IMR-90 (cell line): ENCODE results near the gene MEN1. TPM values are rescaled to one million over a fixed set of nuclear protein-coding genes. Genes with fewer than 3 reads are reported as not detected.

ENCODE experiments used
- ATAC-seq: fragments of 200-7000 bp; cut with Tn5 transposase; 2 replicates; pipeline ENCODE4 v1.9.1; 2020; ENCODE audit warnings: low read depth, mild to moderate bottlenecking, moderate library complexity
- BruUV-seq: library from RNA; stranded (reverse); fragments of 400-500 nt; replicated peaks from 2 replicates; lab custom pipeline; 2021; lab: Mats Ljungman, UMichigan
- CTCF ChIA-PET: fragments of 300-600 bp; formaldehyde crosslinking; extraction: SDS; loops from one replicate; lab custom pipeline; 2021; ENCODE audit warnings: antibody characterized with exemption; lab: Yijun Ruan, JAX
- POLR2A ChIA-PET: fragments of 300-600 bp; sonication (Branson Sonifier 250); formaldehyde crosslinking; loops from one replicate; lab custom pipeline; 2022; ENCODE audit warnings: antibody characterized with exemption; ENCODE audit not compliant: unreplicated experiment; lab: Charles Lee
- DNase-seq: peaks from one replicate; pipeline ENCODE4 v3.0.0; 2013
- H2AFZ ChIP-seq: replicated peaks from 2 replicates; pipeline ENCODE3; 2013; ENCODE audit warnings: low read length, mild to moderate bottlenecking; ENCODE audit not compliant: poor library complexity
- H2AK5ac ChIP-seq: 2 replicates; pipeline ENCODE4 v1.6.1; 2013; ENCODE audit warnings: low read depth, low read length, inconsistent platforms
- H2AK9ac ChIP-seq: replicated peaks from 2 replicates; pipeline ENCODE3; 2013; ENCODE audit warnings: mild to moderate bottlenecking, low read depth, low read length, moderate library complexity; ENCODE audit not compliant: poor library complexity
- H2BK120ac ChIP-seq: 2 replicates; pipeline ENCODE4 v1.6.1; 2013; ENCODE audit warnings: low read depth, low read length, inconsistent platforms
- H2BK15ac ChIP-seq: 3 replicates; pipeline ENCODE4 v1.6.1; 2013; ENCODE audit warnings: low read depth, low read length, inconsistent platforms
- H2BK20ac ChIP-seq: 2 replicates; pipeline ENCODE4 v1.6.1; 2013; ENCODE audit warnings: low read depth, mild to moderate bottlenecking, inconsistent platforms, low read length, moderate library complexity
- H2BK5ac ChIP-seq: 2 replicates; pipeline ENCODE4 v1.6.1; 2013; ENCODE audit warnings: mild to moderate bottlenecking, low read depth, low read length, inconsistent platforms; ENCODE audit not compliant: poor library complexity, severe bottlenecking
- H3K14ac ChIP-seq: replicated peaks from 2 replicates; pipeline ENCODE4 v1.6.1; 2013; ENCODE audit warnings: low read depth, low read length, inconsistent platforms
- H3K18ac ChIP-seq: 2 replicates; pipeline ENCODE4 v1.6.1; 2013; ENCODE audit warnings: low read depth, low read length, control low read depth
- H3K23ac ChIP-seq: 2 replicates; pipeline ENCODE4 v1.6.1; 2013; ENCODE audit warnings: low read depth, low read length, inconsistent platforms
- H3K27ac ChIP-seq: 2 replicates; pipeline ENCODE4 v1.5.1; 2013; ENCODE audit warnings: mild to moderate bottlenecking, control low read depth, low read length; ENCODE audit not compliant: insufficient read depth
- H3K27me3 ChIP-seq: 2 replicates; pipeline ENCODE4 v1.6.1; 2013; ENCODE audit warnings: low read length; ENCODE audit not compliant: control insufficient read depth, insufficient read depth
- H3K36me3 ChIP-seq: 2 replicates; pipeline ENCODE4 v1.6.1; 2013; ENCODE audit warnings: low read length, mixed read lengths; ENCODE audit not compliant: control insufficient read depth, insufficient read depth
- H3K4ac ChIP-seq: 2 replicates; pipeline ENCODE4 v1.6.1; 2013; ENCODE audit warnings: low read depth, low read length, inconsistent platforms
- H3K4me1 ChIP-seq: 2 replicates; pipeline ENCODE4 v1.6.1; 2013; ENCODE audit warnings: low read length, mixed read lengths; ENCODE audit not compliant: control insufficient read depth, insufficient read depth
- H3K4me2 ChIP-seq: 2 replicates; pipeline ENCODE4 v1.6.1; 2013; ENCODE audit warnings: low read depth, mild to moderate bottlenecking, control low read depth, low read length, moderate library complexity
- H3K4me3 ChIP-seq: 2 replicates; pipeline ENCODE4 v1.5.1; 2013; ENCODE audit warnings: low read depth, mild to moderate bottlenecking, control low read depth, low read length, moderate library complexity; ENCODE audit not compliant: insufficient read depth
- H3K56ac ChIP-seq: 2 replicates; pipeline ENCODE4 v1.6.1; 2013; ENCODE audit warnings: low read length, inconsistent platforms; ENCODE audit not compliant: insufficient read depth; ENCODE audit errors: extremely low read depth
- H3K79me1 ChIP-seq, 2 experiments: 2 replicates each; pipeline ENCODE4 v1.6.1; 2013; ENCODE audit warnings: low read length in 2 of 2, inconsistent platforms in 1 of 2, low read depth in 1 of 2
- H3K9ac ChIP-seq: 2 replicates; pipeline ENCODE4 v1.6.1; 2013; ENCODE audit warnings: low read depth, low read length, control low read depth
- H3K9me1 ChIP-seq: 2 replicates; pipeline ENCODE4 v1.6.1; 2013; ENCODE audit warnings: low read length, inconsistent platforms; ENCODE audit not compliant: insufficient read depth
- H3K9me3 ChIP-seq: 2 replicates; pipeline ENCODE4 v1.6.1; 2013; ENCODE audit warnings: low read length; ENCODE audit not compliant: control insufficient read depth, insufficient read depth
- H4K20me1 ChIP-seq: 2 replicates; pipeline ENCODE4 v1.6.1; 2013; ENCODE audit warnings: low read length, inconsistent platforms; ENCODE audit not compliant: insufficient read depth
- H4K5ac ChIP-seq: 2 replicates; pipeline ENCODE4 v1.6.1; 2013; ENCODE audit warnings: mild to moderate bottlenecking, low read depth, low read length, control low read depth
- H4K8ac ChIP-seq, 2 experiments: 2 replicates each; pipeline ENCODE4 v1.6.1; 2013; ENCODE audit warnings: low read depth in 2 of 2, low read length in 2 of 2, control low read depth in 1 of 2, inconsistent platforms in 1 of 2
- H4K91ac ChIP-seq: 2 replicates; pipeline ENCODE4 v1.6.1; 2013; ENCODE audit warnings: low read depth, low read length, inconsistent platforms; ENCODE audit not compliant: insufficient read depth
- BHLHE40 ChIP-seq: fragments of 150-350 bp; IDR thresholded peaks from 2 replicates; pipeline ENCODE4 v1.6.1; 2016; ENCODE audit warnings: mild to moderate bottlenecking, low read depth, low read length
- CEBPB ChIP-seq: IDR thresholded peaks from 2 replicates; pipeline ENCODE4 v1.6.1; 2012; ENCODE audit warnings: low read depth, low read length, improper control_type of control experiment
- CHD1 ChIP-seq: IDR thresholded peaks from 2 replicates; pipeline ENCODE4 v1.6.1; 2012; ENCODE audit warnings: low read depth, low read length, improper control_type of control experiment
- CTCF ChIP-seq: conservative IDR thresholded peaks from 2 replicates; pipeline ENCODE4 v1.5.1; 2012; ENCODE audit warnings: mild to moderate bottlenecking, low read depth, low read length, improper control_type of control experiment
- FOS ChIP-seq: fragments of 150-350 bp; IDR thresholded peaks from 2 replicates; pipeline ENCODE4 v1.6.1; 2016; ENCODE audit warnings: low read depth, low read length
- MAFK ChIP-seq: IDR thresholded peaks from 2 replicates; pipeline ENCODE4 v1.6.1; 2012; ENCODE audit warnings: low read depth, low read length, improper control_type of control experiment
- MAZ ChIP-seq: IDR thresholded peaks from 2 replicates; pipeline ENCODE4 v1.6.1; 2012; ENCODE audit warnings: low read depth, mild to moderate bottlenecking, low read length, improper control_type of control experiment, moderate library complexity, borderline replicate concordance
- MXI1 ChIP-seq: IDR thresholded peaks from 2 replicates; pipeline ENCODE4 v1.6.1; 2012; ENCODE audit warnings: low read depth, mild to moderate bottlenecking, low read length, moderate library complexity, borderline replicate concordance
- NFE2L2 ChIP-seq: fragments of 150-350 bp; IDR thresholded peaks from 2 replicates; pipeline ENCODE4 v1.6.1; 2016; ENCODE audit warnings: low read depth, mild to moderate bottlenecking, low read length
- POLR2A ChIP-seq: IDR thresholded peaks from 2 replicates; pipeline ENCODE4 v1.6.1; 2012; ENCODE audit warnings: mild to moderate bottlenecking, low read depth, low read length
- RAD21 ChIP-seq: IDR thresholded peaks from 2 replicates; pipeline ENCODE4 v1.6.1; 2012; ENCODE audit warnings: low read length, improper control_type of control experiment
- RCOR1 ChIP-seq: IDR thresholded peaks from 2 replicates; pipeline ENCODE4 v1.6.1; 2012; ENCODE audit warnings: mild to moderate bottlenecking, low read length, improper control_type of control experiment; ENCODE audit not compliant: insufficient replicate concordance
- RFX5 ChIP-seq: IDR thresholded peaks from 2 replicates; pipeline ENCODE4 v1.8.0; 2012; ENCODE audit warnings: low read depth, mild to moderate bottlenecking, low read length, moderate library complexity
- SMC3 ChIP-seq: fragments of 150-350 bp; IDR thresholded peaks from 2 replicates; pipeline ENCODE4 v1.6.1; 2016; ENCODE audit warnings: low read depth, mild to moderate bottlenecking, antibody characterized with exemption, low read length, moderate library complexity
- USF2 ChIP-seq: fragments of 150-350 bp; IDR thresholded peaks from 2 replicates; pipeline ENCODE4 v1.6.1; 2017; ENCODE audit warnings: mild to moderate bottlenecking, antibody characterized with exemption, low read length, low read depth
- WGBS, 2 experiments: methylation state at CpG; one replicate each; pipeline versions ENCODE4 v1.1.5 to v1.1.7; 2013; ENCODE audit warnings: missing lambda C conversion rate in 2 of 2; ENCODE audit not compliant: insufficient read length in 1 of 2; ENCODE audit errors: extremely low coverage in 2 of 2; 5-methylcytosine and 5-hydroxymethylcytosine counted together
- dilution Hi-C: fragments of 300-500 bp; cut with HindIII; formaldehyde crosslinking; loops from one replicate; pipeline ENCODE4 v1.14.3; 2018; ENCODE audit warnings: low sequenced_read_pairs; ENCODE audit not compliant: unreplicated experiment
- in situ Hi-C: fragments of 300-500 bp; cut with MboI; formaldehyde crosslinking; loops from 3 replicates; pipeline ENCODE4 v1.14.3; 2019; ENCODE audit warnings: low sequenced_read_pairs, inconsistent platforms, mixed read lengths
- intact Hi-C: fragments of 100-400 bp; cut with micrococcal nuclease; formaldehyde crosslinking; loops from 2 replicates; pipeline ENCODE4 v1.10.0; 2022
- polyA plus RNA-seq, 3 experiments: library from polyadenylated mRNA; depleted of rRNA; stranded (reverse); fragments of >200 nt; gene quantifications; 2 replicates each; pipeline ENCODE4 v1.2.3, GENCODE V29; 2012; ENCODE audit warnings: low replicate concordance in 1 of 3
- total RNA-seq: library from RNA; depleted of rRNA; stranded (reverse); fragments of >200 nt; gene quantifications from 2 replicates; pipeline ENCODE4 v1.2.3, GENCODE V29; 2012
- TF ChIP-seq, protein P1 (sequence below): fragments of 150-350 bp; IDR thresholded peaks from 2 replicates; pipeline ENCODE4 v1.6.1; 2016; ENCODE audit warnings: low read depth, mild to moderate bottlenecking, low read length, moderate library complexity, borderline replicate concordance

Gene MEN1
- total and polyA plus RNA-seq, 2 of the 4 experiments (the other 2 are of a cell fraction): 8.8 to 35.7 TPM

- in situ Hi-C loops (no loop called here), intact Hi-C loops (no loop called here), dilution Hi-C loops (no loop called here)
- no peak overlapping the region for H3K14ac ChIP-seq
- H4K20me1 ChIP-seq: no peaks in the 10 kb centered on the region
- H2AK9ac ChIP-seq: no peak overlapping the region
- no peak overlapping the region for H3K9ac ChIP-seq
- no peak overlapping the region for H2BK5ac ChIP-seq
- H3K4me2 ChIP-seq: no peak overlapping the region
- H3K4me1 ChIP-seq: no peaks in the 10 kb centered on the region
- no peak overlapping the region for H3K18ac ChIP-seq
- H4K5ac ChIP-seq: no peak overlapping the region
- TF ChIP-seq, protein P1, sequence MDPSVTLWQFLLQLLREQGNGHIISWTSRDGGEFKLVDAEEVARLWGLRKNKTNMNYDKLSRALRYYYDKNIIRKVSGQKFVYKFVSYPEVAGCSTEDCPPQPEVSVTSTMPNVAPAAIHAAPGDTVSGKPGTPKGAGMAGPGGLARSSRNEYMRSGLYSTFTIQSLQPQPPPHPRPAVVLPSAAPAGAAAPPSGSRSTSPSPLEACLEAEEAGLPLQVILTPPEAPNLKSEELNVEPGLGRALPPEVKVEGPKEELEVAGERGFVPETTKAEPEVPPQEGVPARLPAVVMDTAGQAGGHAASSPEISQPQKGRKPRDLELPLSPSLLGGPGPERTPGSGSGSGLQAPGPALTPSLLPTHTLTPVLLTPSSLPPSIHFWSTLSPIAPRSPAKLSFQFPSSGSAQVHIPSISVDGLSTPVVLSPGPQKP: no peak
- TF ChIP-seq MAZ: no peak
- no peak for TF ChIP-seq FOS
- TF ChIP-seq MXI1: no peak
- TF ChIP-seq BHLHE40: no peak
- TF ChIP-seq RCOR1: no peak
- TF ChIP-seq RAD21: no peak
- TF ChIP-seq POLR2A: no peak
- no peak for TF ChIP-seq MAFK
- TF ChIP-seq NFE2L2: no peak
- no peak for TF ChIP-seq CTCF
- TF ChIP-seq SMC3: no peak
- TF ChIP-seq CHD1: no peak
- no peak for TF ChIP-seq CEBPB
- TF ChIP-seq USF2: no peak
- TF ChIP-seq RFX5: no peak
- BruUV-seq: no TSS peak
- ATAC-seq: no peak
- H2AFZ ChIP-seq: no peak overlapping the region
- no peak overlapping the region for H4K8ac ChIP-seq
- H4K91ac ChIP-seq: no peak overlapping the region
- H3K4ac ChIP-seq: no peak overlapping the region
- no peaks in the 10 kb centered on the region for H3K27me3 ChIP-seq
- DNase-seq: no peak
- no peaks in the 10 kb centered on the region for H3K9me3 ChIP-seq
- H2BK15ac ChIP-seq: no peak overlapping the region
- CTCF ChIA-PET: no interaction called here
- H3K79me1 ChIP-seq: peaks cover 0 to under 1% of the 10 kb centered on the region in 2 experiments; a peak in 1 of 4 replicates
- no peak overlapping the region for H2AK5ac ChIP-seq
- POLR2A ChIA-PET: no interaction called here
- H2BK120ac ChIP-seq: no peak overlapping the region
- H3K27ac ChIP-seq: no peak overlapping the region
- H2BK20ac ChIP-seq: no peak overlapping the region
- H3K4me3 ChIP-seq: no peak overlapping the region
- no peak overlapping the region for H3K56ac ChIP-seq
- H3K23ac ChIP-seq: no peak overlapping the region
- H3K36me3 ChIP-seq: peaks cover 11% of the 10 kb centered on the region
- WGBS, 2 experiments: no CpG with 5 or more reads among the region's 12 CpGs
- H3K9me1 ChIP-seq: no peaks in the 10 kb centered on the region
These were observed 25.4 kb downstream of the MEN1 start for GRCh38 chr11:64784813-64785581.
